ENCODE measurements around the gene HBG1. TPM values are rescaled to one million over a fixed set of nuclear protein-coding genes. Genes with fewer than 3 reads are reported as not detected.

Gene HBG1
- total and polyA plus RNA-seq, 2 donors (not counting 3 experiments of a cell fraction or from before 2014, with no cell fraction given) = 0.72 TPM; not detected in 1

DNA sequence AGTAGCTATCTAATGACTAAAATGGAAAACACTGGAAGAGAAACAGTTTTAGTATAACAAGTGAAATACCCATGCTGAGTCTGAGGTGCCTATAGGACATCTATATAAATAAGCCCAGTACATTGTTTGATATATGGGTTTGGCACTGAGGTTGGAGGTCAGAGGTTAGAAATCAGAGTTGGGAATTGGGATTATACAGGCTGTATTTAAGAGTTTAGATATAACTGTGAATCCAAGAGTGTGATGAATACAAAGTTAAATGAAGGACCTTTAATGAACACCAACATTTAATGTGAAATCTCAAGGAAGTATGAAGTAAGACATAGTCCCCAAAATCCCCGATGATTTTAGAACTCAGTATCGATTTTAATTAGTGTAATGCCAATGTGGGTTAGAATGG, 12.2 kb downstream of the HBG1 start:
- Histone ChIP-seq H4K20me1 (replicated peaks; ENCODE audit: control insufficient read depth, extremely low read depth, insufficient read depth, low read length) (no peaks in the 10 kb centered on the region), H3K27me3 (ENCODE audit: control insufficient read depth in 2 of 2, insufficient read depth in 2 of 2, low read length in 2 of 2) (no peaks in the 10 kb centered on the region), H3K9me1 (replicated peaks; ENCODE audit: control insufficient read depth, extremely low read depth, insufficient read depth, low read length) (no peaks in the 10 kb centered on the region), H3K79me2 (ENCODE audit: control insufficient read depth, insufficient read depth, low read length) (no peaks in the 10 kb centered on the region), H3K4me3 (replicated peaks in 1 of 3; ENCODE audit: insufficient read depth in 1 of 3, low read depth in 1 of 3, low read length in 3 of 3) (no peak overlapping the region), H3K9ac (replicated peaks; ENCODE audit: extremely low read depth, insufficient read depth, low read length) (no peak overlapping the region), H3K27ac (ENCODE audit: insufficient read depth, low read depth, low read length) (no peak overlapping the region), H3K36me3 (ENCODE audit: control insufficient read depth in 2 of 2, extremely low read depth in 1 of 2, insufficient read depth in 2 of 2, low read length in 2 of 2) (no peaks in the 10 kb centered on the region), H2AFZ (ENCODE audit: low read depth, low read length) (no peak overlapping the region), H3K4me2 (ENCODE audit: insufficient read depth, low read length) (no peak overlapping the region), H3K4me1 (ENCODE audit: control insufficient read depth, extremely low read depth, insufficient read depth, low read length) (no peaks in the 10 kb centered on the region), H3K9me3 (replicated peaks; ENCODE audit: control insufficient read depth, insufficient read depth, low read length) (no peaks in the 10 kb centered on the region)
- dilution Hi-C loops (cut with MboI; ENCODE audit: extremely low pct_ligation_motif_present, low sequenced_read_pairs) (no loop called here), intact Hi-C loops (cut with micrococcal nuclease) (no loop called here)
- no peak for FAIRE-seq
- POLR2A ChIA-PET = no interaction called here
- CTCF ChIA-PET = no interaction called here
- DNase-seq (ENCODE audit: low read depth, low spot score) = no peak
- no TSS peak for BruUV-seq (replicated peaks)
- TF ChIP-seq, protein P1, sequence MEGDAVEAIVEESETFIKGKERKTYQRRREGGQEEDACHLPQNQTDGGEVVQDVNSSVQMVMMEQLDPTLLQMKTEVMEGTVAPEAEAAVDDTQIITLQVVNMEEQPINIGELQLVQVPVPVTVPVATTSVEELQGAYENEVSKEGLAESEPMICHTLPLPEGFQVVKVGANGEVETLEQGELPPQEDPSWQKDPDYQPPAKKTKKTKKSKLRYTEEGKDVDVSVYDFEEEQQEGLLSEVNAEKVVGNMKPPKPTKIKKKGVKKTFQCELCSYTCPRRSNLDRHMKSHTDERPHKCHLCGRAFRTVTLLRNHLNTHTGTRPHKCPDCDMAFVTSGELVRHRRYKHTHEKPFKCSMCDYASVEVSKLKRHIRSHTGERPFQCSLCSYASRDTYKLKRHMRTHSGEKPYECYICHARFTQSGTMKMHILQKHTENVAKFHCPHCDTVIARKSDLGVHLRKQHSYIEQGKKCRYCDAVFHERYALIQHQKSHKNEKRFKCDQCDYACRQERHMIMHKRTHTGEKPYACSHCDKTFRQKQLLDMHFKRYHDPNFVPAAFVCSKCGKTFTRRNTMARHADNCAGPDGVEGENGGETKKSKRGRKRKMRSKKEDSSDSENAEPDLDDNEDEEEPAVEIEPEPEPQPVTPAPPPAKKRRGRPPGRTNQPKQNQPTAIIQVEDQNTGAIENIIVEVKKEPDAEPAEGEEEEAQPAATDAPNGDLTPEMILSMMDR (IDR thresholded peaks at IDR 0.05; ENCODE audit: extremely low read depth in 1 of 2, insufficient read depth in 1 of 2, low read depth in 1 of 2, low read length in 2 of 2) = no peak
- no peak for TF ChIP-seq POLR2AphosphoS5 (IDR thresholded peaks at IDR 0.05; ENCODE audit: insufficient read depth, low read depth, low read length)
- no peak for TF ChIP-seq GATA2 (IDR thresholded peaks at IDR 0.05; ENCODE audit: insufficient read depth, insufficient read length, low read depth, low read length)
- no peak for TF ChIP-seq POLR2A (IDR thresholded peaks at IDR 0.05; ENCODE audit: low read depth, low read length)
- TF ChIP-seq, protein P2, sequence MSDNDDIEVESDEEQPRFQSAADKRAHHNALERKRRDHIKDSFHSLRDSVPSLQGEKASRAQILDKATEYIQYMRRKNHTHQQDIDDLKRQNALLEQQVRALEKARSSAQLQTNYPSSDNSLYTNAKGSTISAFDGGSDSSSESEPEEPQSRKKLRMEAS (IDR thresholded peaks at IDR 0.05; ENCODE audit: insufficient read depth, insufficient read length) = no peak
- TF ChIP-seq EZH2 (IDR thresholded peaks at IDR 0.05; ENCODE audit: borderline replicate concordance, low read depth, low read length, severe bottlenecking) = no peak
- TF ChIP-seq FOS (IDR thresholded peaks at IDR 0.05; ENCODE audit: borderline replicate concordance, insufficient read depth, low read length) = no peak
- no peak for TF ChIP-seq JUN (IDR thresholded peaks at IDR 0.05; ENCODE audit: borderline replicate concordance, insufficient read depth, insufficient read length, low read depth)

All from endothelial cell of umbilical vein (primary cell).